GM20000 (cell line): ENCODE measurements around the gene CCP110.

ENCODE experiments used
- DNase-seq: peaks from one replicate; pipeline ENCODE4 v3.0.0; 2012; ENCODE audit warnings: low spot score
- TF ChIP-seq, protein P1 (sequence below): IDR thresholded peaks from 2 replicates; pipeline ENCODE4 v1.5.1; 2012; ENCODE audit warnings: mild to moderate bottlenecking, control low read depth; ENCODE audit errors: extremely low read depth, missing control alignments

CCP110 gene

DNA sequence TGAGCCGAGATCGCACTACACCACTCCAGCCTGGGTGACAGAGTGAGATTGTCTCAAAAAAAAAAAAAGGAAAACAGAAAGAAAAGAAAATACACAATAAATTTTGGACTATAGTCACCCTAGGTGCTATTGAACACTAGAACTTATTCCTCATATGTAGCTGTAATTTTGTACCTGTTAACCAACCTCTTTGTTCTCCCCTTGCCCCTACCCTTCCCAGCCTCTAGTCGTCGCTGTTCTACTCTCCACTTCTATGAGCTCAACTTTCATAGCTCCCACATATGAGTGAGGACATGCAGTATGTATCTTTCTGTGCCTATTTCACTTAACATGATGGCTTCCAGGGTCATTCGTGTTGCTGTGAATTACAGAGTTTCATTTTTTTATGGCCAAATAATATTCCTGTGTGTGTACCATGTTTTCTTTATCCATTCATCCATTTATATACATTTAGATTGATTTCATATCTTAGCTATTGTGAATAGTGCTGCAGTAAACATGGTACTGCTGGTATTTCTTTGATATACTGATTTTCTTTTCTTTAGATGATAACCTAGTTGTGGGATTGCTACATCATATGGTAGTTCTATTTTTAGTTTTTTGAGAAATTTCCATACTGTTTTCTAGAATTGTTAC, 60.0 kb downstream of the CCP110 start:
- TF ChIP-seq, protein P1, sequence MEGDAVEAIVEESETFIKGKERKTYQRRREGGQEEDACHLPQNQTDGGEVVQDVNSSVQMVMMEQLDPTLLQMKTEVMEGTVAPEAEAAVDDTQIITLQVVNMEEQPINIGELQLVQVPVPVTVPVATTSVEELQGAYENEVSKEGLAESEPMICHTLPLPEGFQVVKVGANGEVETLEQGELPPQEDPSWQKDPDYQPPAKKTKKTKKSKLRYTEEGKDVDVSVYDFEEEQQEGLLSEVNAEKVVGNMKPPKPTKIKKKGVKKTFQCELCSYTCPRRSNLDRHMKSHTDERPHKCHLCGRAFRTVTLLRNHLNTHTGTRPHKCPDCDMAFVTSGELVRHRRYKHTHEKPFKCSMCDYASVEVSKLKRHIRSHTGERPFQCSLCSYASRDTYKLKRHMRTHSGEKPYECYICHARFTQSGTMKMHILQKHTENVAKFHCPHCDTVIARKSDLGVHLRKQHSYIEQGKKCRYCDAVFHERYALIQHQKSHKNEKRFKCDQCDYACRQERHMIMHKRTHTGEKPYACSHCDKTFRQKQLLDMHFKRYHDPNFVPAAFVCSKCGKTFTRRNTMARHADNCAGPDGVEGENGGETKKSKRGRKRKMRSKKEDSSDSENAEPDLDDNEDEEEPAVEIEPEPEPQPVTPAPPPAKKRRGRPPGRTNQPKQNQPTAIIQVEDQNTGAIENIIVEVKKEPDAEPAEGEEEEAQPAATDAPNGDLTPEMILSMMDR, result no peak
- no peak for DNase-seq

- TF ChIP-seq, protein P1, result no peak
- no peak for DNase-seq
Measured at GRCh38 chr16:19588661-19589060, 64.9 kb downstream of the CCP110 start.

DNA sequence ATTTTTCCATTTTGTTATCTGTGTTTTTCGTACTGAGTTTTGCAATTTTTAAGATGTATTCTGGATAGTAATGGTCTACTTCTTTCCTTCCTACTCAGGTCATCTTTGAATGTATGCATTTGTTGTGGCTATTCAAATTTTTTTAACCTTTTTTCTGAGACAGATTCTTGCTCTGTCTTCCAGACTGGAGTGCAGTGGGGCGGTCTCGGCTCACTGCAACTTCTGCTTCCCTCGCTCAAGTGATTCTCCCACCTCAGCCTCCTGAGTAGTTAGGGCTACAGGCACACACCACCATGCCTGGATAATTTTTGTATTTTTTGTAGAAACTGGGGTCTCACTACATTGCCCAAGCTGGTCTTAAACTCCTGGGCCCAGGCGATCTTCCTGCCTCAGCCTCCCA, 65.4 kb downstream of the CCP110 start:
- DNase-seq, result no peak

DNA sequence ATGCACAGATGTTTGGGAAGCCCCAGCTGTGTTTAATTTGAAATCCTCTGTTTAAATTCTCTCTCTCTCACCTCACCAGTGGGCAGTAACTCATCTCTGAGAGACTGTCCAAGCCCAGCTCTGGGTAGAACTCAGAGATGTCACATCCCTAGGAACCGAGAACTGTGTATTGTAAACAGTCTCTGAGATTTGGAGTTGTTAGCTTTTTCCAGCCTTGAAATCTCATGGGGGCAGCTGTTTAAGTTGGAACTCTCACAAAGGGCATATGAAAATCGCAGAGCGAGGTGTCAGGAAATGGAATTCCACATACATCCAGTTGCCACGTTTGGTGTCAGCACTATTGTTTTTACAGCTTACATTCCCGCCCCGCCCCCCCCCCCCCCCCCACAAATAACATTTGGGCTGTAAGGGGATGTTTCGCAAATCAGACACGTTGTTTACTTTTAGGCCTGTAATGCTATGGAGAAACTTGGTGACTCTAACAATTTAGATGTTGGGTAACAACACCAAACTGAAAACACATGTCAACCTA, 66.1 kb downstream of the CCP110 start:
- TF ChIP-seq, protein P1, result no peak
- DNase-seq, result no peak

More for the DNA sequence above, 65.4 kb downstream of the CCP110 start:
- TF ChIP-seq, protein P1, result no peak

DNA sequence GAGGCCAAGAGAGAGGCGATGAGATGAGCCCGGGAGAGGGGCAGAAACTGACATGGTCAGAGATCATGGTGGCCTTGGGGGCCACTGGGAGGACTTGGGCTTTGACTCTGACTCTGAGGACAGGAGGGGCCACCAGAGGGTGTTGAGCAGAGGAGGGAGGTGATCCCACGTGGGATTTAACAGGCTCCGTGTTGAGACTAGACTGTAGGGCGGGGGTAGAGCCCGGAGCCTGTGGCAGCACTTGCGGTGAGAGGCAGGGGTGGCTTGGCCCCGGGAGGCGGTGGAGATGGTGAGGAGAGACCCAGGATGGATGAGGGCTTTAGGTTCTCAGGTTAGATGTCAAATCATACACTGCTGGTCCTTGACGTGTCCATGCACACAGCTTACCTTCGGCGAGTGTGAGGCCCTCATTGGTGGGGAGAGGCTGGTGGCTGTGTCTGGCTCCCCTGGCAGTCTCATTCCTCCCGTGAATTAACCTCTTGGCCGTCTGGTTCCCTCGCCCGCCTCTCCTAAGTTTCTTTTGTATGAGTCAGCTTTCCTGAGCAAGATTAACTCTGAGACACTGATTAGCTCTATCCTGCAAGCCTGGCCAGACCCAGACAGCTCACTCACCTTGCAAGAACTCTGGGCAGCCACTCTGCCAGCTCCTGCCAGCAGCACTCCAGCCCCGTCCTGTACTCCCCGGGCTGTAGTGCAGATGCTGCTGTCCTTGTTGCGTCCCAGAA, 71.5 kb downstream of the CCP110 start:
- no peak for DNase-seq
- TF ChIP-seq, protein P1, result no peak

GRCh38 chr16:19598805-19599510, 75.2 kb downstream of the CCP110 start:
- TF ChIP-seq, protein P1, result no peak

DNA sequence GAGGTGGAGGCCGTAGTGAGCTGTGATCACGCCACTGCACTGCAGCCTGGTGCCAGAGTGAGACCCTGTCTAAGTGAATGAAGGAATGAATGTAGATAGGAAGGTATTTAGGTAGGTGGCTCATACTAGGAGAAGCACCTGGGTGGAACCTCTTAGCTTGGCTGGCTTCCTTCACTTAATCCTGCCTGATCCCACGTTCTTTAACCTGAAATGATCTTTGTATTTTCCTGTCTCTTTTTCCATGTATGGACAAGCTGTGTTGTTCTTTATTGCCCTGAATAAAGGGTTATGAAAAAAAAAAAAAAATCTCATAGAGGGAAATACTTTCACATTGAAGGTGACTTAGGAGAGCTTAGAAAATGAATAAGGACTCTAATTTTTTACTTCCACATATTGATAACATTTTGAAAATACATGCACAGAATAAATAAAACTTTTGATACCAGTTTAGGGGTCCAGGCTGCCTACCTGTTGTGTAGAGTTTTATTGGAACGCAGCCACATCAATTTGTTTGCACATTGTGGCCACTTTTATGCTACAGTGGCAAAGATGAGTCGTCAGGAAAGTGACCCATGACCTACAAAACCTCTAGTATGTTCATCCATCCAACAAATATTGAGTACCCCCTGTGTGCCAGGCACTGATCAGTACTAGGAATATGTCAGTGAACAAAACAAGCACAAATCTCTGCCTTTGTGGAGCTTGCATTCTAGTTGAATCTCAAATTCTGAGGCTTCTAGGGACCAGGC, 76.4 kb downstream of the CCP110 start:
- DNase-seq, result no peak
- TF ChIP-seq, protein P1, result no peak

More at GRCh38 chr16:19598805-19599510, 75.2 kb downstream of the CCP110 start:
- no peak for DNase-seq
